DMS153 (cell line): Measurements from ENCODE around the gene ADPRHL1.

ENCODE experiments used
- DNase-seq: peaks from one replicate; lab custom pipeline; 2025; lab: John Stamatoyannopoulos, UW

The ADPRHL1 gene

GRCh38 chr13:113432506-113433270 is 20.6 kb downstream of the ADPRHL1 start:
- DNase-seq: no peak

GRCh38 chr13:113431171-113431570 is 22.1 kb downstream of the ADPRHL1 start:
- no peak for DNase-seq

GRCh38 chr13:113430378-113431110 is 22.7 kb downstream of the ADPRHL1 start:
- no peak for DNase-seq

GRCh38 chr13:113429608-113429985 is 23.7 kb downstream of the ADPRHL1 start:
- DNase-seq: no peak

- no peak for DNase-seq
These were observed 24.2 kb downstream of the ADPRHL1 start for GRCh38 chr13:113428871-113429607.

GRCh38 chr13:113428469-113428865 is 24.8 kb downstream of the ADPRHL1 start:
- DNase-seq: no peak

- DNase-seq: no peak
These were observed 25.5 kb downstream of the ADPRHL1 start for GRCh38 chr13:113427562-113428468.

- no peak for DNase-seq
These were observed 26.7 kb downstream of the ADPRHL1 start for GRCh38 chr13:113426591-113426986.

GRCh38 chr13:113425941-113426590 is 27.2 kb downstream of the ADPRHL1 start:
- DNase-seq: no peak

GRCh38 chr13:113423520-113424163 is 29.6 kb downstream of the ADPRHL1 start:
- no peak for DNase-seq

GRCh38 chr13:113422807-113423519 is 30.3 kb downstream of the ADPRHL1 start:
- DNase-seq: no peak

- DNase-seq: no peak
These were observed 31.5 kb downstream of the ADPRHL1 start for GRCh38 chr13:113421673-113422270.

- no peak for DNase-seq
These were observed 32.3 kb downstream of the ADPRHL1 start for GRCh38 chr13:113420833-113421600.

GRCh38 chr13:113420232-113420631 is 33.1 kb downstream of the ADPRHL1 start:
- DNase-seq: no peak

- no peak for DNase-seq
These were observed 33.6 kb downstream of the ADPRHL1 start for GRCh38 chr13:113419531-113420193.

GRCh38 chr13:113418722-113419049 is 34.6 kb downstream of the ADPRHL1 start:
- DNase-seq: no peak

- DNase-seq: no peak
These were observed 35.2 kb downstream of the ADPRHL1 start for GRCh38 chr13:113417836-113418721.
